Keratinocyte (primary cell): ENCODE measurements around the gene SKIL.

ENCODE experiments used
- EZH2 ChIP-seq: IDR thresholded peaks from one replicate; pipeline ENCODE4 v1.6.1; 2012; ENCODE audit warnings: inconsistent platforms, mild to moderate bottlenecking, low read length, moderate library complexity
- TF ChIP-seq, protein P1 (sequence below), 3 experiments: IDR thresholded peaks in 1 of 3; conservative IDR thresholded peaks in 1 of 3; optimal IDR thresholded peaks in 1 of 3; 2 replicates in 2 of 3; 3 replicates in 1 of 3; pipeline versions ENCODE3 to v1.5.1; 2011; ENCODE audit warnings: low read length in 3 of 3, mild to moderate bottlenecking in 3 of 3, moderate library complexity in 2 of 3, control low read depth in 1 of 3, inconsistent platforms in 1 of 3; ENCODE audit not compliant: insufficient read depth in 2 of 3; ENCODE audit errors: extremely low read depth in 1 of 3

DNA sequence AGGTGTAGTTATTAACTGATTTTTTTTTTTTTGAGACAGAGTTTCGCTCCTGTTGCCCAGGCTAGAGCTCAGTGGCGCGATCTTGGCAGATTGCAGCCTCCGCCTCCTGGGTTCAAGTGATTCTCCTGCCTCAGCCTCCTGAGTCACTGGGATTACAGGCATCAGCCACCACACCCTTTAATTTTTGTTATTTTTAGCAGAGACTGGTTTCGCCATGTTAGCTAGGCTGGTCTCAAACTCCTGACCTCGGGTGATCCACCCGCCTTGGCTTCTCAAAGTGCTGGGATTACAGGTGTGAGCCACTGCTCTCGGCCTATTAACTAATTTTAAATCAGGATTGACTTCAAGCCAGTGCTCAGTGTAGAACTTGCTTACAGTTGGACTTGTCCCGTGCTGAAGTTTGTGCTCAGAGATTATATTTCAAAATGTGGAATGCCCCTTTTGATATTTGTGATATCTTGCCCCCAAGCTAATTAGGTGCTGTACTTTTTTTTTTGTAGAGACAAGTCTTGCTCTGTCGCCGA, 6.0 kb downstream of the SKIL start:
- TF ChIP-seq, protein P1, sequence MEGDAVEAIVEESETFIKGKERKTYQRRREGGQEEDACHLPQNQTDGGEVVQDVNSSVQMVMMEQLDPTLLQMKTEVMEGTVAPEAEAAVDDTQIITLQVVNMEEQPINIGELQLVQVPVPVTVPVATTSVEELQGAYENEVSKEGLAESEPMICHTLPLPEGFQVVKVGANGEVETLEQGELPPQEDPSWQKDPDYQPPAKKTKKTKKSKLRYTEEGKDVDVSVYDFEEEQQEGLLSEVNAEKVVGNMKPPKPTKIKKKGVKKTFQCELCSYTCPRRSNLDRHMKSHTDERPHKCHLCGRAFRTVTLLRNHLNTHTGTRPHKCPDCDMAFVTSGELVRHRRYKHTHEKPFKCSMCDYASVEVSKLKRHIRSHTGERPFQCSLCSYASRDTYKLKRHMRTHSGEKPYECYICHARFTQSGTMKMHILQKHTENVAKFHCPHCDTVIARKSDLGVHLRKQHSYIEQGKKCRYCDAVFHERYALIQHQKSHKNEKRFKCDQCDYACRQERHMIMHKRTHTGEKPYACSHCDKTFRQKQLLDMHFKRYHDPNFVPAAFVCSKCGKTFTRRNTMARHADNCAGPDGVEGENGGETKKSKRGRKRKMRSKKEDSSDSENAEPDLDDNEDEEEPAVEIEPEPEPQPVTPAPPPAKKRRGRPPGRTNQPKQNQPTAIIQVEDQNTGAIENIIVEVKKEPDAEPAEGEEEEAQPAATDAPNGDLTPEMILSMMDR (optimal IDR thresholded peaks at IDR 0.05 in 1 of 3, IDR thresholded peaks at IDR 0.05 in 1 of 3, conservative IDR thresholded peaks at IDR 0.05 in 1 of 3; ENCODE audit: extremely low read depth in 1 of 3, insufficient read depth in 2 of 3, low read length in 3 of 3), result no peak
- no peak for TF ChIP-seq EZH2
